Activated B cell treated with CpG ODN at 0.5 μM for 24 hours (primary cell): ENCODE data around the gene SREBF1. TPM values are rescaled to one million over a fixed set of nuclear protein-coding genes. Genes with fewer than 3 reads are reported as not detected.

Source experiments
- ATAC-seq: fragments of 200-7000 bp; cut with Tn5 transposase; one replicate; pipeline ENCODE4 v1.10.0; 2021; ENCODE audit warnings: low read depth, mild to moderate bottlenecking, moderate library complexity
- CTCF ChIA-PET: fragments of 350-600 bp; sonication (Branson Sonifier 250); formaldehyde crosslinking; loops from one replicate; lab custom pipeline; 2021; ENCODE audit warnings: antibody characterized with exemption; lab: Charles Lee
- POLR2A ChIA-PET: fragments of 350-600 bp; sonication (Branson Sonifier 250); formaldehyde crosslinking; loops from one replicate; lab custom pipeline; 2021; ENCODE audit warnings: antibody characterized with exemption; lab: Charles Lee
- DNase-seq: peaks from one replicate; pipeline ENCODE4 v3.0.0; 2022
- H3K27ac Mint-ChIP-seq: one replicate; pipeline ENCODE4 v1.8.0; 2020; ENCODE audit warnings: mixed read lengths
- H3K27me3 Mint-ChIP-seq: one replicate; pipeline ENCODE4 v1.8.0; 2021; ENCODE audit warnings: mixed read lengths
- H3K36me3 Mint-ChIP-seq: one replicate; pipeline ENCODE4 v1.8.0; 2021; ENCODE audit warnings: low read depth, mixed read lengths
- H3K4me1 Mint-ChIP-seq: one replicate; pipeline ENCODE4 v1.8.0; 2021; ENCODE audit warnings: mixed read lengths
- H3K4me3 Mint-ChIP-seq: one replicate; pipeline ENCODE4 v1.8.0; 2020; ENCODE audit warnings: mild to moderate bottlenecking, mixed read lengths
- H3K9me3 Mint-ChIP-seq: one replicate; pipeline ENCODE4 v1.8.0; 2020; ENCODE audit warnings: mixed read lengths
- CTCF ChIP-seq: fragments of 200-600 bp; IDR thresholded peaks from one replicate; pipeline ENCODE4 v1.8.0; 2022; ENCODE audit warnings: antibody characterized with exemption, mild to moderate bottlenecking
- intact Hi-C: fragments of 100-400 bp; cut with micrococcal nuclease; formaldehyde crosslinking; loops from one replicate; pipeline ENCODE4 v1.15.1; 2024
- total RNA-seq: library from RNA; stranded (reverse); gene quantifications from 2 replicates; pipeline ENCODE4 v1.2.3, GENCODE V29; 2022

SREBF1 gene
- total RNA-seq, 1 donor from 2014 or later, result 19.7 TPM

DNA sequence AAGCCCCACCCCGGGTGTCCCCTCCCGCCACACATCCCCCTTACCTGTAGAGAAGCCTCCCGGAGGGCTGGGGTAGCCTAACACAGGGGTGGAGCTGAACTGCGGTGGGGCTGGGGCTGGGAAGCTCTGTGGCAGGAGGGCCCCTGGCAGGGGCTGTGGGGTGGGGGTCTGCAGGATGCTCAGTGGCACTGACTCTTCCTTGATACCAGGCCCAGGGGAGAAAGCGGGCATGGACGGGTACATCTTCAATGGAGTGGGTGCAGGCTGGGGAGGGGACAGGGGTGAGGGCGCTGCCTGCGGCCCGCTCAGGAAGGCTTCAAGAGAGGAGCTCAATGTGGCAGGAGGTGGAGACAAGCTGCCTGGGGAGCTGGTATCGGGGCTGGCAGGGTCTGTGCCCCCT is 16.7 kb downstream of the SREBF1 start:
- Mint-ChIP-seq H3K36me3 (peaks cover 39% of the 10 kb centered on the region), H3K4me3 (no peak overlapping the region), H3K27me3 (no peaks in the 10 kb centered on the region), H3K4me1 (peaks cover 43% of the 10 kb centered on the region), H3K9me3 (no peaks in the 10 kb centered on the region), H3K27ac (no peak overlapping the region)
- TF ChIP-seq CTCF, result no peak
- ChIA-PET POLR2A (interaction anchor here (1.0 to 2.0 kb wide), 4 partner anchors 14 to 137 kb away, joined by 4 to 10 read pairs (median 6); partner anchors contain the start of gene SREBF1), CTCF (interaction anchor here (0.6 to 2.3 kb wide), 2 partner anchors 8 to 139 kb away, joined by 3 to 6 read pairs; no protein-coding TSS in a partner anchor)
- no peak for ATAC-seq
- no peak for DNase-seq
- intact Hi-C loops, result loop anchor here (5.0 to 10.0 kb wide), 3 partner anchors 152 to 965 kb away; partner anchors contain the start of genes DRC3, MPRIP, TOM1L2 and TVP23B

DNA sequence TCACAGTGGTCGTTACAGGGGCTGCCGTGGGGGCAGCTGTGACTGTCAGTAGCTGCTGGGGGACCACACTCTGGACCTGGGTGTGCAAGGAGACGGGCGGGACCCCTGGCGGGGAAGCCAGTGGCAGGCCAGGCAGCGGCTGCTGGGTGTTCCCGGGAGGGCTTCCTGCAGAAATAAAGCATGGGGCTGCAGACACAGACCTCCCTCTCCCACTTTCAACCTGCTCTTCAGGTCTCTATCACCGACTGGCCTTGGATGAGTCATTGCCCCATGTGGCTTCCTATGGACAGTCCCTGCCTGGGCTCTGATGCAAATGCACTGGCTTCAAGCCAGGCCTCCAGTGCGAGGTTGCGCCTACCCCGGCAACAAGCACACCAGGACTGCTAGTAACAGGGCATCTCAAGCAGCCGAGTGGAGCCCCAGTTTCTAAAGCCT is 17.2 kb downstream of the SREBF1 start:
- intact Hi-C loops, result loop anchor here (1.0 kb wide), 1 partner anchor 15 kb away; no protein-coding TSS in a partner anchor
- ATAC-seq (peak; percentile 69), DNase-seq (peak; percentile 68)
- Mint-ChIP-seq H3K27me3 (no peaks in the 10 kb centered on the region), H3K27ac (no peak overlapping the region), H3K9me3 (no peaks in the 10 kb centered on the region), H3K36me3 (peaks cover 44% of the 10 kb centered on the region), H3K4me3 (peak overlapping the region; percentile 24), H3K4me1 (peaks cover 38% of the 10 kb centered on the region)
- no peak for TF ChIP-seq CTCF
- CTCF ChIA-PET, result interaction anchor here (2.3 kb wide), 1 partner anchor 8 kb away, joined by 6 read pairs; no protein-coding TSS in a partner anchor
- POLR2A ChIA-PET, result interaction anchor here (0.6 to 2.0 kb wide), 5 partner anchors 15 to 143 kb away, joined by 3 to 10 read pairs (median 5); partner anchors contain the start of gene SREBF1

GRCh38 chr17:17819111-17819510 is 17.7 kb downstream of the SREBF1 start:
- H3K36me3 Mint-ChIP-seq, result peaks cover 48% of the 10 kb centered on the region
- no peaks in the 10 kb centered on the region for H3K9me3 Mint-ChIP-seq
- TF ChIP-seq CTCF, result no peak
- H3K27ac Mint-ChIP-seq, result no peak overlapping the region
- H3K4me1 Mint-ChIP-seq, result peaks cover 33% of the 10 kb centered on the region
- no peak for ATAC-seq
- no peaks in the 10 kb centered on the region for H3K27me3 Mint-ChIP-seq
- intact Hi-C loops, result loop anchor here (1.0 kb wide), 1 partner anchor 15 kb away; no protein-coding TSS in a partner anchor
- no peak for DNase-seq
- ChIA-PET CTCF (no interaction called here), POLR2A (interaction anchor here (0.6 to 1.7 kb wide), 3 partner anchors 17 to 143 kb away, joined by 3 to 10 read pairs (median 3); partner anchors contain the start of gene SREBF1)
- peak overlapping the region; percentile 24 for H3K4me3 Mint-ChIP-seq

GRCh38 chr17:17818088-17818526 is 18.7 kb downstream of the SREBF1 start:
- ChIA-PET POLR2A (interaction anchor here (0.6 to 1.0 kb wide), 2 partner anchors 18 to 21 kb away, joined by 6 read pairs; no protein-coding TSS in a partner anchor), CTCF (no interaction called here)
- Mint-ChIP-seq H3K4me3 (no peak overlapping the region), H3K27ac (no peak overlapping the region), H3K9me3 (no peaks in the 10 kb centered on the region), H3K4me1 (peaks cover 26% of the 10 kb centered on the region), H3K36me3 (peaks cover 50% of the 10 kb centered on the region), H3K27me3 (no peaks in the 10 kb centered on the region)
- DNase-seq, result no peak
- intact Hi-C loops, result no loop called here
- peak; percentile 25 for ATAC-seq
- no peak for TF ChIP-seq CTCF

- H3K27me3 Mint-ChIP-seq, result no peaks in the 10 kb centered on the region
- TF ChIP-seq CTCF, result no peak
- POLR2A ChIA-PET, result interaction anchor here (0.6 to 1.0 kb wide), 2 partner anchors 19 to 22 kb away, joined by 6 read pairs; no protein-coding TSS in a partner anchor
- intact Hi-C loops, result no loop called here
- H3K36me3 Mint-ChIP-seq, result peaks cover 51% of the 10 kb centered on the region
- no peak for DNase-seq
- peaks cover 21% of the 10 kb centered on the region for H3K4me1 Mint-ChIP-seq
- no peak overlapping the region for H3K27ac Mint-ChIP-seq
- ATAC-seq, result no peak
- no peaks in the 10 kb centered on the region for H3K9me3 Mint-ChIP-seq
- no peak overlapping the region for H3K4me3 Mint-ChIP-seq
- CTCF ChIA-PET, result no interaction called here
Measured at GRCh38 chr17:17817552-17817947, 19.2 kb downstream of the SREBF1 start.
